ENCODE measurements around the gene AZU1. TPM values are rescaled to one million over a fixed set of nuclear protein-coding genes. Genes with fewer than 3 reads are reported as not detected.

Gene AZU1
- total RNA-seq, 1 donor from 2014 or later, result 0.30 TPM

DNA sequence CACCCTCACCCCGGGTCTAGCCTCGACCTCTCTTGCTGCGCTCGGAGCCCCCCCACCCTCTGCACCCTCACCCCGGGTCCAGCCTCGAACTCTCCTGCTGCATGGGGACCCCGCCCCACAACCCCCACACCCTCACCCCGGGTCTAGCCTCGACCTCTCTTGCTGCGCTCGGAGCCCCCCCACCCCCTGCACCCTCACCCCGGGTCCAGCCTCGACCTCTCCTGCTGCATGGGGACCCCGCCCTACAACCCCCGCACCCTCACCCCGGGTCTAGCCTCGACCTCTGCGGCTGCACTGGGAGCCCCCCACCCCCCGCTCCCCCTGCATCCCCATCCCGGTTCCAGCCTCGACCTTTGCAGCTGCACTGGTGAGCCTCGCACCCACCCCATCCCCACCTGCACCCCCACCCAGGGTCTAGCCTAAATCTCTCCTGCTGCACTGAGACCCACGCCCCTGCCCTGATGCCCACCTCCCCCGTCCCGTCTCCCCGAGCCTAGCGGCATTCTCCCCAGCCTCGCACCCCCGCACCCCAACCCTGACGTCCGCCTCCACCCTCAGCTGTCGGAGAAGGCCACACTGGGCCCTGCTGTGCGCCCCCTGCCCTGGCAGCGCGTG is 33.6 kb downstream of the AZU1 start:
- peaks cover 67% of the 10 kb centered on the region for H3K27me3 Mint-ChIP-seq (ENCODE audit: low read depth)
- no peaks in the 10 kb centered on the region for H3K9me3 Mint-ChIP-seq

DNA sequence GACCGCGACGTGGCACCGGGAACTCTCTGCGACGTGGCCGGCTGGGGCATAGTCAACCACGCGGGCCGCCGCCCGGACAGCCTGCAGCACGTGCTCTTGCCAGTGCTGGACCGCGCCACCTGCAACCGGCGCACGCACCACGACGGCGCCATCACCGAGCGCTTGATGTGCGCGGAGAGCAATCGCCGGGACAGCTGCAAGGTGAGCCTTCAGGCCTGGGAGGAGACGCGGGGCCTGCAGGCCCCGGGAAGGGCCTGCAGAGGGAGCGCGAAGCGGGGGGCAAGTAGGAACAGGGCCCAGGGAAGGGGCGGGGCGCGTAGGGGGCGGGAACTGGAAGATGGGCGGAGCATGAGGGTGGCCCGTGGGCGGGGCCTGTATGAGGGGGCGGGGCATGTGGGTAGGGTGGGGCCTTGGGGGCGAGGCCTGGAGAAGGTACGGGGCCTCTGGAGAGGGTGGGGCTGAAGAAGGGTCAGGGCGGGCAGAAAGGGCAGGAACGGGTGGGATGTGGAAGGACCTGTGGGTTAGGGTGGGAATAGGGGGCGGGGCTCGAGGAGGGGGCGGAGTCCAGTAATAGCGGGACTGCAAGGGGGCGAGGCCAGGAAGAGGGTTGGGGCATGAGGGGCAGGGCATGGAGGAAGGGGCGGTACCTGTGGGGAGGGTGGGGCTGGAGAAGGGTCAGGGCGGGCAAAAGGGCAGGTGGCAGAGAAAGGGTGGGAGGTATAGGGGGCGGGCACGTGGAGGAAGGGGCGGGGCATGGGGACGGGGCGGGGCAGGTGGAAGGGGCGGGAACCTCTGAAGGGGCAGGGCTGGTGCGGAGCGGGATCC is 34.3 kb downstream of the AZU1 start:
- DNase-seq (ENCODE audit: low read depth, low spot score), result peak; percentile 44
- H3K4me3 Mint-ChIP-seq, result no peak overlapping the region

More for the DNA sequence above, 33.6 kb downstream of the AZU1 start:
- no peak for DNase-seq (ENCODE audit: low read depth, low spot score)
- no peaks in the 10 kb centered on the region for H3K36me3 Mint-ChIP-seq (ENCODE audit: low read depth)
- TF ChIP-seq, protein P1, sequence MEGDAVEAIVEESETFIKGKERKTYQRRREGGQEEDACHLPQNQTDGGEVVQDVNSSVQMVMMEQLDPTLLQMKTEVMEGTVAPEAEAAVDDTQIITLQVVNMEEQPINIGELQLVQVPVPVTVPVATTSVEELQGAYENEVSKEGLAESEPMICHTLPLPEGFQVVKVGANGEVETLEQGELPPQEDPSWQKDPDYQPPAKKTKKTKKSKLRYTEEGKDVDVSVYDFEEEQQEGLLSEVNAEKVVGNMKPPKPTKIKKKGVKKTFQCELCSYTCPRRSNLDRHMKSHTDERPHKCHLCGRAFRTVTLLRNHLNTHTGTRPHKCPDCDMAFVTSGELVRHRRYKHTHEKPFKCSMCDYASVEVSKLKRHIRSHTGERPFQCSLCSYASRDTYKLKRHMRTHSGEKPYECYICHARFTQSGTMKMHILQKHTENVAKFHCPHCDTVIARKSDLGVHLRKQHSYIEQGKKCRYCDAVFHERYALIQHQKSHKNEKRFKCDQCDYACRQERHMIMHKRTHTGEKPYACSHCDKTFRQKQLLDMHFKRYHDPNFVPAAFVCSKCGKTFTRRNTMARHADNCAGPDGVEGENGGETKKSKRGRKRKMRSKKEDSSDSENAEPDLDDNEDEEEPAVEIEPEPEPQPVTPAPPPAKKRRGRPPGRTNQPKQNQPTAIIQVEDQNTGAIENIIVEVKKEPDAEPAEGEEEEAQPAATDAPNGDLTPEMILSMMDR (conservative IDR thresholded peaks at IDR 0.05), result no peak
- H3K4me1 Mint-ChIP-seq, result peaks cover 7% of the 10 kb centered on the region
- H3K4me3 Mint-ChIP-seq, result no peak overlapping the region
- no peak overlapping the region for H3K27ac Mint-ChIP-seq (ENCODE audit: unreplicated experiment)

DNA sequence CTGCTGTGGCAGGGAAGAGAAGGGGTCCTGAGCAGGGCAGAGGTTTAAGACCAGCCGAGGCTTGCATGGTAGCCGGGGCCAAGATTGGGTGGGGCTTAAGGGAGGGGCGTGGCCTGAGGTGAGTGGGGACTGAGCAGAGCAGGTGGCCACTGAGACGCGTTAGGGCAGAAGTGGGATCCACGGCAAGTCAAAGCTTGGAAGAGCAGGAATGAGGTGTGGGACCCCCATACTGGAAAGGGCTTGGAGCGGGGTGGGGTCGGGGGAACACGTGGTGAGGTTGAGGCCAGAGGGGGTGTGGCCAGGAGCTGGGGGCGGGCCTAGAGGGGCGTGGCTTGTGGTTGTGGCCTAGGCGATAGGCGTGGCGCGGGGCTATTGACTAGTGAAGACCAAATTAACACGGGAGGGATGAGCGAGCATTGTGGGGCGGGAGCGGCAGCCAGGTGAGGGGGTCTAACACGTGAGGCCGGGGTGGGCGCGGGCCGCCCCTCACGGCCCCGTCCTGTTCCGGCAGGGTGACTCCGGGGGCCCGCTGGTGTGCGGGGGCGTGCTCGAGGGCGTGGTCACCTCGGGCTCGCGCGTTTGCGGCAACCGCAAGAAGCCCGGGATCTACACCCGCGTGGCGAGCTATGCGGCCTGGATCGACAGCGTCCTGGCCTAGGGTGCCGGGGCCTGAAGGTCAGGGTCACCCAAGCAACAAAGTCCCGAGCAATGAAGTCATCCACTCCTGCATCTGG is 35.1 kb downstream of the AZU1 start:
- peaks cover 11% of the 10 kb centered on the region for H3K4me1 Mint-ChIP-seq
- peaks cover 4% of the 10 kb centered on the region for H3K36me3 Mint-ChIP-seq (ENCODE audit: low read depth)
- H3K27me3 Mint-ChIP-seq (ENCODE audit: low read depth), result peaks cover 64% of the 10 kb centered on the region
- TF ChIP-seq, protein P1 (conservative IDR thresholded peaks at IDR 0.05), result no peak
- no peaks in the 10 kb centered on the region for H3K9me3 Mint-ChIP-seq
- peak; percentile 60 for DNase-seq (ENCODE audit: low read depth, low spot score)
- H3K4me3 Mint-ChIP-seq, result peak overlapping the region; percentile 57
- H3K27ac Mint-ChIP-seq (ENCODE audit: unreplicated experiment), result no peak overlapping the region

More for the DNA sequence above, 34.3 kb downstream of the AZU1 start:
- TF ChIP-seq, protein P1 (conservative IDR thresholded peaks at IDR 0.05), result peak; percentile 21
- Mint-ChIP-seq H3K27me3 (ENCODE audit: low read depth) (peaks cover 65% of the 10 kb centered on the region), H3K36me3 (ENCODE audit: low read depth) (no peaks in the 10 kb centered on the region), H3K9me3 (no peaks in the 10 kb centered on the region), H3K27ac (ENCODE audit: unreplicated experiment) (no peak overlapping the region), H3K4me1 (peaks cover 7% of the 10 kb centered on the region)

DNA sequence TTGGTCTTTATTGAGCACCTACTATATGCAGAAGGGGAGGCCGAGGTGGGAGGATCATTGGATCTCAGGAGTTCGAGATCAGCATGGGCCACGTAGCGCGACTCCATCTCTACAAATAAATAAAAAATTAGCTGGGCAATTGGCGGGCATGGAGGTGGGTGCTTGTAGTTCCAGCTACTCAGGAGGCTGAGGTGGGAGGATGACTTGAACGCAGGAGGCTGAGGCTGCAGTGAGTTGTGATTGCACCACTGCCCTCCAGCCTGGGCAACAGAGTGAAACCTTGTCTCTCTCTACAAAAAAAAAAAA is 35.6 kb downstream of the AZU1 start:
- peaks cover 59% of the 10 kb centered on the region for H3K27me3 Mint-ChIP-seq (ENCODE audit: low read depth)
- no peaks in the 10 kb centered on the region for H3K9me3 Mint-ChIP-seq
- H3K4me3 Mint-ChIP-seq, result peak overlapping the region; percentile 23

DNA sequence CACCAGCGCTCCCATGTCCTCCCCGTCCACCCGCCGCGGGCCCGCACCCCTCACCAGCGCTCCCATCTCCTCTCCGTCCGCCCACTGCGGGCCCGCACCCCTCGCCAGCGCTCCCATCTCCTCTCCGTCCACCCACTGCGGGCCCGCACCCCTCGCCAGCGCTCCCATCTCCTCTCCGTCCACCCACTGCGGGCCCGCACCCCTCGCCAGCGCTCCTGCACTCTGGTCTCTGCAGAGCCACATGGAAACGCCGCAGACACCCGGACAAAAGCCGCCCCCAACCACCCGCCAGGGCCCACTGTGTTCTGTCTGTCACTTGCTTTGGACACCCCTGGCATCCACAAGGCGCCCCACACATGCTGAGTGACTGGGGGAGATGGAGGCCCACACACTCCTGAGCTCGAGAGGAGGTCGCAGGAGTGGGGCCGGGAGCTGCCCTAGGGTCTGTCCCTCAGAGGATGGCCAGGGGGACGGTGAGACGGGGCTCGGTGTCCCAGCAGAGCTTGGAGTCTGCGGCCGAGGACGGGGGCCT is 39.2 kb downstream of the AZU1 start:
- Mint-ChIP-seq H3K27ac (ENCODE audit: unreplicated experiment) (no peak overlapping the region), H3K4me3 (no peak overlapping the region), H3K36me3 (ENCODE audit: low read depth) (peaks cover 6% of the 10 kb centered on the region), H3K27me3 (ENCODE audit: low read depth) (peaks cover 36% of the 10 kb centered on the region), H3K9me3 (no peaks in the 10 kb centered on the region), H3K4me1 (peaks cover 11% of the 10 kb centered on the region)
- TF ChIP-seq, protein P1 (conservative IDR thresholded peaks at IDR 0.05), result no peak
- DNase-seq (ENCODE audit: low read depth, low spot score), result no peak

More for the DNA sequence above, 35.6 kb downstream of the AZU1 start:
- no peak overlapping the region for H3K27ac Mint-ChIP-seq (ENCODE audit: unreplicated experiment)
- no peak for DNase-seq (ENCODE audit: low read depth, low spot score)
- peaks cover 4% of the 10 kb centered on the region for H3K36me3 Mint-ChIP-seq (ENCODE audit: low read depth)
- TF ChIP-seq, protein P1 (conservative IDR thresholded peaks at IDR 0.05), result no peak
- H3K4me1 Mint-ChIP-seq, result peaks cover 11% of the 10 kb centered on the region

Measured in neural crest cell (in vitro differentiated cells).